Psoas muscle (tissue), 8 donors: ENCODE data around the gene LSM10. TPM values are rescaled to one million over a fixed set of nuclear protein-coding genes. Genes with fewer than 3 reads are reported as not detected.

Source experiments
- ATAC-seq, 4 donors: fragments of 200-7000 bp; cut with Tn5 transposase; one replicate each; pipeline ENCODE4 v1.9.1; 2020; ENCODE audit warnings: moderate library complexity in 3 of 4, mild to moderate bottlenecking in 2 of 4
- DNase-seq, 2 donors: peaks; one replicate each; pipeline ENCODE4 v3.0.0-alpha.2; 2020
- H3K27ac ChIP-seq: fragments of 200-600 bp; one replicate; pipeline ENCODE4 v1.8.0; 2022
- H3K27me3 ChIP-seq, 3 donors: fragments of 200-600 bp in 1 of 3; one replicate each; pipeline versions ENCODE4 v1.6.1 to v1.8.0; 2013 to 2022; ENCODE audit warnings: low read length in 2 of 3, mild to moderate bottlenecking in 2 of 3, moderate library complexity in 1 of 3; ENCODE audit not compliant: insufficient read depth in 3 of 3
- H3K36me3 ChIP-seq, 2 donors: fragments of 200-600 bp in 1 of 2; one replicate each; pipeline versions ENCODE4 v1.6.1 to v1.8.0; 2013 to 2022; ENCODE audit warnings: low read depth in 1 of 2, mild to moderate bottlenecking in 1 of 2, moderate library complexity in 1 of 2; ENCODE audit not compliant: insufficient read depth in 1 of 2
- H3K4me1 ChIP-seq: fragments of 200-600 bp; one replicate; pipeline ENCODE4 v1.8.0; 2022
- H3K4me3 ChIP-seq: fragments of 200-600 bp; one replicate; pipeline ENCODE4 v1.8.0; 2022; ENCODE audit warnings: mild to moderate bottlenecking
- H3K9me3 ChIP-seq: fragments of 200-600 bp; one replicate; pipeline ENCODE4 v1.8.0; 2022
- WGBS, 3 donors: extraction: QIAGEN DNeasy Blood & Tissue Kit; methylation state at CpG; one replicate each; pipeline versions ENCODE4 v1.1.6 to v1.1.7; 2013; 5-methylcytosine and 5-hydroxymethylcytosine counted together
- intact Hi-C, 2 donors: fragments of 100-400 bp; cut with DNase I; formaldehyde crosslinking; loops; one replicate each; pipeline versions ENCODE4 v1.11.0 to v1.14.2; 2022
- polyA plus RNA-seq, 3 donors: library from polyadenylated mRNA; stranded (reverse); fragments of 200-250 nt; gene quantifications; one replicate each; pipeline ENCODE4 v1.2.3, GENCODE V29; 2013
- total RNA-seq, 4 donors: library from RNA; stranded (reverse); fragmentation: NEBNext Ultra II Directional in 2 of 4; extraction: Animal tissue kit (Norgen Biotek cat#: 25700) in 2 of 4; gene quantifications; one replicate each; pipeline versions ENCODE4 v1.2.1 to v1.2.4, GENCODE V29; 2021 to 2023
- TF ChIP-seq, protein P1 (sequence below): fragments of 200-600 bp; IDR thresholded peaks from one replicate; pipeline ENCODE4 v1.8.0; 2022; ENCODE audit warnings: antibody characterized with exemption
- donor health status: healthy with polysubstance abuse.
- donor health status: DM: no; HTN: no; CAD: no; lungs with moderate emphysema.
- donor health status: Bipolar disorder and iron deficiency.
- donor health status: healthy.
- donor health status: DM: yes; HTN: yes; CAD: no.
- donor health status: DM: no; HTN: no; CAD: no.
- donor health status: DM: no; HTN: no; CAD: no.
- donor health status: DM: yes; HTN: yes; CAD: no.

LSM10 gene
- total and polyA plus RNA-seq, 7 donors, result 80.3 to 246 (median 102) TPM

GRCh38 chr1:36406440-36406839, 8.7 kb upstream of the LSM10 start:
- Histone ChIP-seq H3K27ac (no peak overlapping the region), H3K4me3 (no peak overlapping the region), H3K36me3 (no peaks in the 10 kb centered on the region), H3K4me1 (no peaks in the 10 kb centered on the region), H3K27me3 (no peaks in the 10 kb centered on the region), H3K9me3 (no peaks in the 10 kb centered on the region)
- DNase-seq (no peak), ATAC-seq (no peak)
- intact Hi-C loops, result no loop called here
- TF ChIP-seq, protein P1, sequence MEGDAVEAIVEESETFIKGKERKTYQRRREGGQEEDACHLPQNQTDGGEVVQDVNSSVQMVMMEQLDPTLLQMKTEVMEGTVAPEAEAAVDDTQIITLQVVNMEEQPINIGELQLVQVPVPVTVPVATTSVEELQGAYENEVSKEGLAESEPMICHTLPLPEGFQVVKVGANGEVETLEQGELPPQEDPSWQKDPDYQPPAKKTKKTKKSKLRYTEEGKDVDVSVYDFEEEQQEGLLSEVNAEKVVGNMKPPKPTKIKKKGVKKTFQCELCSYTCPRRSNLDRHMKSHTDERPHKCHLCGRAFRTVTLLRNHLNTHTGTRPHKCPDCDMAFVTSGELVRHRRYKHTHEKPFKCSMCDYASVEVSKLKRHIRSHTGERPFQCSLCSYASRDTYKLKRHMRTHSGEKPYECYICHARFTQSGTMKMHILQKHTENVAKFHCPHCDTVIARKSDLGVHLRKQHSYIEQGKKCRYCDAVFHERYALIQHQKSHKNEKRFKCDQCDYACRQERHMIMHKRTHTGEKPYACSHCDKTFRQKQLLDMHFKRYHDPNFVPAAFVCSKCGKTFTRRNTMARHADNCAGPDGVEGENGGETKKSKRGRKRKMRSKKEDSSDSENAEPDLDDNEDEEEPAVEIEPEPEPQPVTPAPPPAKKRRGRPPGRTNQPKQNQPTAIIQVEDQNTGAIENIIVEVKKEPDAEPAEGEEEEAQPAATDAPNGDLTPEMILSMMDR, result no peak
- 88 to 92% (median 90%) methylated on average over 1 of the region's 1 CpG for WGBS, 3 donors

GRCh38 chr1:36402504-36402890, 4.8 kb upstream of the LSM10 start:
- intact Hi-C loops, result no loop called here
- no peak overlapping the region for H3K27ac ChIP-seq
- DNase-seq (no peak), ATAC-seq (no peak)
- no peaks in the 10 kb centered on the region for H3K36me3 ChIP-seq
- 88 to 93% (median 93%) methylated on average over 4 of the region's 4 CpGs for WGBS, 3 donors
- H3K4me1 ChIP-seq, result peaks cover 4% of the 10 kb centered on the region
- H3K4me3 ChIP-seq, result no peak overlapping the region
- TF ChIP-seq, protein P1, result no peak
- no peaks in the 10 kb centered on the region for H3K27me3 ChIP-seq
- no peaks in the 10 kb centered on the region for H3K9me3 ChIP-seq

- WGBS, 3 donors, result 83 to 87% (median 86%) methylated on average over 12 of the region's 12 CpGs
- no peaks in the 10 kb centered on the region for H3K36me3 ChIP-seq
- TF ChIP-seq, protein P1, result no peak
- peak overlapping the region; percentile 58 for H3K27ac ChIP-seq
- no peaks in the 10 kb centered on the region for H3K27me3 ChIP-seq
- intact Hi-C loops, result no loop called here
- peaks cover 4% of the 10 kb centered on the region for H3K4me1 ChIP-seq
- peak overlapping the region; percentile 47 for H3K4me3 ChIP-seq
- DNase-seq (no peak), ATAC-seq (no peak)
- H3K9me3 ChIP-seq, result no peaks in the 10 kb centered on the region
Measured at GRCh38 chr1:36401602-36402503, 4.1 kb upstream of the LSM10 start.

GRCh38 chr1:36400825-36401601, 3.3 kb upstream of the LSM10 start:
- Histone ChIP-seq H3K4me3 (peak overlapping the region; percentile 47), H3K4me1 (peaks cover 12% of the 10 kb centered on the region), H3K27me3 (no peaks in the 10 kb centered on the region), H3K9me3 (no peaks in the 10 kb centered on the region), H3K27ac (peak overlapping the region; percentile 58), H3K36me3 (no peaks in the 10 kb centered on the region)
- ATAC-seq (peak; percentile 16 to 50 (median 32)), DNase-seq (peak; percentile 83 to 85)
- TF ChIP-seq, protein P1, result no peak
- intact Hi-C loops, result no loop called here
- 74 to 75% (median 74%) methylated on average over 21 to 22 of the region's 22 CpGs for WGBS, 3 donors
